Iris pigment epithelial cell (primary cell): ENCODE measurements around the gene TMEM187.

Experiments used
- DNase-seq: peaks from one replicate; pipeline ENCODE4 v3.0.0-alpha.2; 2011; ENCODE audit warnings: low read depth

TMEM187 gene

GRCh38 chrX:154020536-154021115 is 48.1 kb downstream of the TMEM187 start:
- DNase-seq = no peak

- DNase-seq = peak; percentile 72
Observed at GRCh38 chrX:154021131-154021611, 48.6 kb downstream of the TMEM187 start.

- no peak for DNase-seq
Observed at GRCh38 chrX:154022108-154022507, 49.6 kb downstream of the TMEM187 start.

- DNase-seq = no peak
Observed at GRCh38 chrX:154023276-154024000, 50.9 kb downstream of the TMEM187 start.

- DNase-seq = no peak
Observed at GRCh38 chrX:154024271-154024670, 51.7 kb downstream of the TMEM187 start.

GRCh38 chrX:154025230-154025629 is 52.7 kb downstream of the TMEM187 start:
- DNase-seq = no peak

- DNase-seq = no peak
Observed at GRCh38 chrX:154026136-154027021, 53.8 kb downstream of the TMEM187 start.

GRCh38 chrX:154027022-154027402 is 54.5 kb downstream of the TMEM187 start:
- no peak for DNase-seq

- no peak for DNase-seq
Observed at GRCh38 chrX:154027986-154028385, 55.4 kb downstream of the TMEM187 start.

GRCh38 chrX:154028502-154029184 is 56.1 kb downstream of the TMEM187 start:
- DNase-seq = no peak

- DNase-seq = no peak
Observed at GRCh38 chrX:154029439-154029838, 56.9 kb downstream of the TMEM187 start.

- DNase-seq = no peak
Observed at GRCh38 chrX:154030266-154030665, 57.7 kb downstream of the TMEM187 start.

- DNase-seq = no peak
Observed at GRCh38 chrX:154030715-154031305, 58.3 kb downstream of the TMEM187 start.

- no peak for DNase-seq
Observed at GRCh38 chrX:154032160-154032559, 59.6 kb downstream of the TMEM187 start.

GRCh38 chrX:154032653-154033052 is 60.1 kb downstream of the TMEM187 start:
- DNase-seq = no peak
